Neural progenitor cell (in vitro differentiated cells): ENCODE data around the gene SOCS3. TPM values are rescaled to one million over a fixed set of nuclear protein-coding genes. Genes with fewer than 3 reads are reported as not detected.

Source experiments
- DNase-seq: peaks from one replicate; pipeline ENCODE4 v3.0.0-alpha.2; 2016; ENCODE audit warnings: low spot score
- H2AFZ ChIP-seq: fragments of 200-600 bp; sonication (generic); replicated peaks from 2 replicates; pipeline ENCODE4 v1.6.1; 2016; ENCODE audit warnings: antibody characterized with exemption
- H3F3A ChIP-seq: fragments of 200-600 bp; sonication (generic); 2 replicates; pipeline ENCODE4 v1.6.1; 2016; ENCODE audit warnings: antibody characterized with exemption, low read depth
- H3K27ac ChIP-seq: fragments of 200-600 bp; sonication (generic); 2 replicates; pipeline ENCODE4 v1.5.1; 2016; ENCODE audit warnings: mild to moderate bottlenecking
- H3K27me3 ChIP-seq: fragments of 200-600 bp; sonication (generic); 2 replicates; pipeline ENCODE4 v1.6.1; 2016; ENCODE audit warnings: mild to moderate bottlenecking, moderate library complexity
- H3K36me3 ChIP-seq: fragments of 200-600 bp; sonication (generic); 2 replicates; pipeline ENCODE4 v1.5.1; 2016
- H3K4me1 ChIP-seq: fragments of 200-600 bp; sonication (generic); 2 replicates; pipeline ENCODE4 v1.6.1; 2016; ENCODE audit warnings: mixed run types
- H3K4me2 ChIP-seq: fragments of 200-600 bp; sonication (generic); 2 replicates; pipeline ENCODE4 v1.6.1; 2016
- H3K4me3 ChIP-seq: fragments of 200-600 bp; sonication (generic); 2 replicates; pipeline ENCODE4 v1.5.1; 2016
- H3K79me2 ChIP-seq: fragments of 200-600 bp; sonication (generic); 2 replicates; pipeline ENCODE4 v1.6.1; 2016; ENCODE audit warnings: low read depth
- H3K9ac ChIP-seq: fragments of 200-600 bp; sonication (generic); 2 replicates; pipeline ENCODE4 v1.6.1; 2016
- H3K9me3 ChIP-seq: fragments of 200-600 bp; sonication (generic); 2 replicates; pipeline ENCODE4 v1.5.1; 2016; ENCODE audit warnings: low read depth
- H4K20me1 ChIP-seq: fragments of 200-600 bp; sonication (generic); 2 replicates; pipeline ENCODE4 v1.6.1; 2016; ENCODE audit warnings: low read depth
- H3K27ac Mint-ChIP-seq: 3 replicates; pipeline ENCODE4 v1.8.0; 2021; ENCODE audit warnings: mixed read lengths
- H3K27me3 Mint-ChIP-seq: 2 replicates; pipeline ENCODE4 v1.8.0; 2022; ENCODE audit warnings: low read depth, mild to moderate bottlenecking, inconsistent platforms, moderate library complexity, mixed read lengths; ENCODE audit not compliant: insufficient read depth
- H3K36me3 Mint-ChIP-seq: 3 replicates; pipeline ENCODE4 v1.8.0; 2021; ENCODE audit warnings: mixed read lengths
- H3K4me1 Mint-ChIP-seq: 3 replicates; pipeline ENCODE4 v1.8.0; 2021; ENCODE audit warnings: mixed read lengths
- H3K4me3 Mint-ChIP-seq: 3 replicates; pipeline ENCODE4 v1.8.0; 2021; ENCODE audit warnings: mild to moderate bottlenecking, moderate library complexity, mixed read lengths
- H3K9me3 Mint-ChIP-seq: 3 replicates; pipeline ENCODE4 v1.8.0; 2020; ENCODE audit warnings: mixed read lengths
- EZH2 ChIP-seq: fragments of 200-600 bp; sonication (generic); IDR thresholded peaks from 2 replicates; pipeline ENCODE4 v1.6.1; 2017; ENCODE audit warnings: antibody characterized with exemption, mild to moderate bottlenecking, moderate library complexity
- EZH2phosphoT487 ChIP-seq: fragments of 200-600 bp; sonication (generic); IDR thresholded peaks from 2 replicates; pipeline ENCODE4 v1.6.1; 2017; ENCODE audit warnings: antibody characterized with exemption
- total RNA-seq: library from RNA; depleted of rRNA; stranded (reverse); fragments of >200 nt; gene quantifications from 2 replicates; pipeline ENCODE4 v1.2.3, GENCODE V29; 2015; ENCODE audit warnings: low replicate concordance
- TF ChIP-seq, protein P1 (sequence below): fragments of 200-600 bp; sonication (generic); IDR thresholded peaks from 2 replicates; pipeline ENCODE4 v1.5.1; 2017; ENCODE audit warnings: antibody characterized with exemption, mild to moderate bottlenecking

SOCS3 gene
- total RNA-seq, 1 donor from 2014 or later = 7.5 TPM

DNA sequence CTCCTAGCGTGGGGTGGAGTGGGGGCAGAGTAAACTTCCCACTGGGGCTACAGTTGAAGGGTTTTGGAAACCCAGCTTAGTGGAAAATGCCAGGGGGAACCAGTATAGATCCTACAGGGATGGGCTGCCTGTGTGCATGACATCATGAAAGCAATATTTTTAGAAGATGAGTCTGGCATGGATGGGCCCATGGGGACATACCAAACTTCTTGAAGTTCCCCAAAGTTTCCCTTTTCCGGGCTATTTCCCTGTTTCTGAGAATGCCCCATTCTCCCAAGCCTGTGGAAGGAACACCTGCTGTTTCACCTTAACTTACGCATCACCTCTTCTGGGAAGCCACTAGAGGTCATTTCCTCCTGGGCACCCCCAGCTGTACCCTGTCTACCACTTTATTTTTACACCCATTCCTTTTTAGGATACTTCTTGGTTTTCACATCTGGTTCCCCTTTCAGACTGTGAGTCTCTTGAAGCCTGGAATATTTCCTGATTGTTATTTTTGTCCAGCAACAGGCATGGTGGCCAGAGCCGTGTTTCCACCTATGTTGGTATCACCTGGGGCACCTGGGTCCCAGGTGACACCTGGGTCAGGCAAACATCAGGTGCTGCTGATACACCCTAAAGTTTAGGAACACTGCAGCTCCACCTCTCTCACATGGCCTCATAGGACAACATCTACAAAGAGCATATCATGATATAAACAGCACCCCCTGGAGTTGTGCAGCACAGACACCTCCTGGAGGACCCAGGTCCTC lies 9.8 kb downstream of the SOCS3 start:
- no peaks in the 10 kb centered on the region for H3K36me3 ChIP-seq
- H4K20me1 ChIP-seq = peaks cover 19% of the 10 kb centered on the region
- H3K9me3 ChIP-seq = no peaks in the 10 kb centered on the region
- Mint-ChIP-seq H3K27ac (no peak overlapping the region), H3K27me3 (peaks cover 12% of the 10 kb centered on the region), H3K4me1 (peaks cover 39% of the 10 kb centered on the region), H3K4me3 (no peak overlapping the region), H3K36me3 (no peaks in the 10 kb centered on the region), H3K9me3 (no peaks in the 10 kb centered on the region)
- H3K4me3 ChIP-seq = no peak overlapping the region
- H3K27ac ChIP-seq = no peak overlapping the region
- no peak for TF ChIP-seq EZH2phosphoT487
- no peak for TF ChIP-seq EZH2
- TF ChIP-seq, protein P1, sequence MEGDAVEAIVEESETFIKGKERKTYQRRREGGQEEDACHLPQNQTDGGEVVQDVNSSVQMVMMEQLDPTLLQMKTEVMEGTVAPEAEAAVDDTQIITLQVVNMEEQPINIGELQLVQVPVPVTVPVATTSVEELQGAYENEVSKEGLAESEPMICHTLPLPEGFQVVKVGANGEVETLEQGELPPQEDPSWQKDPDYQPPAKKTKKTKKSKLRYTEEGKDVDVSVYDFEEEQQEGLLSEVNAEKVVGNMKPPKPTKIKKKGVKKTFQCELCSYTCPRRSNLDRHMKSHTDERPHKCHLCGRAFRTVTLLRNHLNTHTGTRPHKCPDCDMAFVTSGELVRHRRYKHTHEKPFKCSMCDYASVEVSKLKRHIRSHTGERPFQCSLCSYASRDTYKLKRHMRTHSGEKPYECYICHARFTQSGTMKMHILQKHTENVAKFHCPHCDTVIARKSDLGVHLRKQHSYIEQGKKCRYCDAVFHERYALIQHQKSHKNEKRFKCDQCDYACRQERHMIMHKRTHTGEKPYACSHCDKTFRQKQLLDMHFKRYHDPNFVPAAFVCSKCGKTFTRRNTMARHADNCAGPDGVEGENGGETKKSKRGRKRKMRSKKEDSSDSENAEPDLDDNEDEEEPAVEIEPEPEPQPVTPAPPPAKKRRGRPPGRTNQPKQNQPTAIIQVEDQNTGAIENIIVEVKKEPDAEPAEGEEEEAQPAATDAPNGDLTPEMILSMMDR = no peak
- DNase-seq = no peak
- H3K27me3 ChIP-seq = peaks cover 39% of the 10 kb centered on the region
- no peak overlapping the region for H2AFZ ChIP-seq
- H3K4me1 ChIP-seq = peaks cover 24% of the 10 kb centered on the region
- no peaks in the 10 kb centered on the region for H3K79me2 ChIP-seq
- no peak overlapping the region for H3K4me2 ChIP-seq
- no peak overlapping the region for H3K9ac ChIP-seq
- H3F3A ChIP-seq = peaks cover 39% of the 10 kb centered on the region

DNA sequence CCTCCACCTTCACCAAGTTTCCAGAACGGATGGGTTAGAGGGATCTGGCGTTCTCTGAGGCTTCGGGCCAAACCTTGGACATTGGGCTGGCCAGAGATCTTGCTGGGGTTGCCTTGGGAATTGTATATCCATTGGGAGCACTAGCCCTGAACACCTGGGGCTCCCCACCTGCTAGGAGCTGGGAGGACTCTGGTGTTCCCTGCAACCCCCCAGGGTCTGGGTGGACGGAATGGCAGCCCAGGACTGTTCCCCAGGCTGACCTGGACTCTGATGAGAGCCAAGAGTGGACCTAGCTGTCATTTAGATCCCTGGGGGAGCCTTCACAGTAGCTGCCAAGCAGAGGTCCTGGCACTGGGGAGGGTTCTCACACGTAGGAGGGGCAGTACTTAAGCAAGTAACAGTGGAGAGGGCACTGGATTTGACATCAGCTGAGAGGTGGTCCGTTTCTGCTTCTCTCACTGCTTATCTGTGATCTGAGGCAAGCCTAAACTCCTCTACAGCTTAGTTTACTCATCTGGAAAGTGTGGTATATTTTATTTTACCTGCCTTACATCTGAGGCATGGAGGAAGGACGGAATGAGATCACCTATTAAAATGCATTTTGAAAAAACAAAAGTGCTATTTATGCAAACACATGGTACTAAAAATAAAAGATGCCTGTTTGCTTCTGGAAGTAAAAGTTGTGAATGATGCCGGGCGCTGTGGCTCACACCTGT lies 11.7 kb downstream of the SOCS3 start:
- peak overlapping the region; percentile 15 for H3K27ac Mint-ChIP-seq

DNA sequence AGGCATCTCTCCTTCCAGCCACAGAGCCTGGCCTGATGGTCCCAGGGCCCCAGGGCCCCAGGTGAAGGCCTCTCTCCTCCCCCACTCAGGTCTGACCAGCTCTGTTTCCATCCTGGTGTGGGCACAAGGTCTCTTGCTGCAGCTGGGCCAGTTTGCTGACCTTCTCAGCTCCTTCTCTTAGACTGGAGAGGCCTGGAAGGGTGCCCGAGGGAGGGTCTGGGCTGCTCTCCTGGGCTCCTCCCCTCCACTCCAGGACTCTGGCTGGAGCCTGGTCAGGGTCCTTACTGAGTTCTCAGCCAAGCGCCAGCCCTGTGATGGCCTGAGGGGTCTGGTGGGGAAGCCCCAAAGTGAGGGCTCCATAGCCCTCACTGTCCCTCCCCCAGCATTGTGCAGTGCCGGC lies 12.4 kb downstream of the SOCS3 start:
- Mint-ChIP-seq H3K4me3 (no peak overlapping the region), H3K36me3 (no peaks in the 10 kb centered on the region), H3K9me3 (no peaks in the 10 kb centered on the region), H3K27me3 (peaks cover 9% of the 10 kb centered on the region), H3K4me1 (peaks cover 33% of the 10 kb centered on the region), H3K27ac (no peak overlapping the region)
- no peaks in the 10 kb centered on the region for H3K9me3 ChIP-seq
- H3K36me3 ChIP-seq = no peaks in the 10 kb centered on the region
- no peaks in the 10 kb centered on the region for H3K79me2 ChIP-seq
- H3K4me2 ChIP-seq = no peak overlapping the region
- H3K9ac ChIP-seq = no peak overlapping the region
- peaks cover 24% of the 10 kb centered on the region for H3K4me1 ChIP-seq
- H3F3A ChIP-seq = peaks cover 29% of the 10 kb centered on the region
- DNase-seq = no peak
- H2AFZ ChIP-seq = no peak overlapping the region
- peaks cover 13% of the 10 kb centered on the region for H4K20me1 ChIP-seq
- no peak for TF ChIP-seq EZH2
- TF ChIP-seq EZH2phosphoT487 = no peak
- TF ChIP-seq, protein P1 = no peak
- no peak overlapping the region for H3K27ac ChIP-seq
- no peak overlapping the region for H3K4me3 ChIP-seq
- peaks cover 49% of the 10 kb centered on the region for H3K27me3 ChIP-seq

More for the DNA sequence above, 11.7 kb downstream of the SOCS3 start:
- Mint-ChIP-seq H3K4me3 (no peak overlapping the region), H3K9me3 (no peaks in the 10 kb centered on the region), H3K4me1 (peaks cover 28% of the 10 kb centered on the region), H3K27me3 (peaks cover 7% of the 10 kb centered on the region), H3K36me3 (no peaks in the 10 kb centered on the region)
- H3K4me3 ChIP-seq = no peak overlapping the region
- H3K36me3 ChIP-seq = no peaks in the 10 kb centered on the region
- H3K4me2 ChIP-seq = no peak overlapping the region
- H3K79me2 ChIP-seq = no peaks in the 10 kb centered on the region
- peaks cover 41% of the 10 kb centered on the region for H3K27me3 ChIP-seq
- H3K9me3 ChIP-seq = no peaks in the 10 kb centered on the region
- H3K4me1 ChIP-seq = peaks cover 19% of the 10 kb centered on the region
- H4K20me1 ChIP-seq = peaks cover 14% of the 10 kb centered on the region
- H3K9ac ChIP-seq = no peak overlapping the region
- H2AFZ ChIP-seq = no peak overlapping the region
- TF ChIP-seq EZH2phosphoT487 (no peak), EZH2 (no peak)
- TF ChIP-seq, protein P1 = no peak
- no peak for DNase-seq
- no peak overlapping the region for H3K27ac ChIP-seq
- H3F3A ChIP-seq = peaks cover 27% of the 10 kb centered on the region
